HG02943 (cell line): ENCODE results near the gene PTH2R.

Experiments
- ATAC-seq: cut with Tn5 transposase; IDR thresholded peaks from one replicate; pipeline ENCODE4 v1.9.1; 2021; ENCODE audit warnings: mild to moderate bottlenecking, low read depth, moderate library complexity; ENCODE audit not compliant: unreplicated experiment

PTH2R gene

DNA sequence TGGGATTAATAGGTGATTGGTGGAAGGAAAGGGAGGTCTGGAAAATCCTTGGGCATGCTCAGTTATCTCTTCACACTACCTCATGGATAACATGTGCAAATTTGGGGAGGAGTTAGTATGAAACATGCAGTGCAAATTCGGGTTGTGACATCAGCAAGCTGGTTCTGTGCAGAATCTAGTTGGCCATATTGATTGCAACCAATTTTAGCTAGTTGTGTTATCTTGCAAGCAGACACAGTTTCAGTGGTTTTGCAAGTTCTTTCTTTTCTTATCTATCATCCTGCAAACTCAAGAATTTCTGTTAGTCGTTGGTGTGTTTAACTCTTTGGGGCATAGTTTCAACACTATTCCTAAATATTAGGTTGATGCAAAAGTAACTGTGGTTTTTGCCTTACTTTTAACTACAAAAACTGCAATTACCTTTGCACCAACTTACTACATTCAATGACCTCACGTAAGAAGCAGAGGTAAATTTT, 135.4 kb downstream of the PTH2R start:
- ATAC-seq, result no peak

DNA sequence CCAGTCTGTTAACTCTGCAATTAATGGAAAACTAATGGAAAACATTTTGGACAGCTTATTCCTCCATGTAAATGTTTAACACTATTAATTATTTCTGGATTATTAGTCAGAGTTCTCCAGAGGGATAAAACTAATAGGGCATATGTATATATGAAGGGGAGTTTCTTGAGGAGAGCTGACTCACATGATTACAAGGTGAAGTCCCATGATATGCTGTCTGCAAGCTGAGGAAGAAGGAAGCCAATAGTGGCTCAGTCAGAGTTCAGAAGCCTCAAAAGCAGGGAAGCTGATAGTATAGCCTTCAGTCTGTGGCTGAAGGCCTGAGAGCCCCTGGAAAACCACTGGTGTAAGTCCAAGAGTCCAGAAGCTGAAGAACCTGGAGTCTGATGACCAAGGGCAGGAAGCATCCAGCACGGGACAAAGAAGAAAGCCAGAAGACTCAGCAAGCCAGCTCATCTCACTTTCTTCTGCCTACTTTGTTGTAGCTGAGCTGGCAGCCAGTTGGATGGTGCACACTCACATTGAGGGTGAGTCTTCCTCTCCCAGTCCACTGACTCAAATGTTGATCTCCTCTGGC, 136.0 kb downstream of the PTH2R start:
- no peak for ATAC-seq
